Gastrocnemius medialis (tissue), 4 donors: Measurements from ENCODE around the gene PCDH9.

ENCODE experiments used
- POLR2A ChIP-seq, 2 donors: fragments of 450-650 bp; IDR thresholded peaks; one replicate each; pipeline ENCODE4 v1.6.1; 2017; ENCODE audit warnings: antibody characterized with exemption in 2 of 2, mild to moderate bottlenecking in 2 of 2, moderate library complexity in 2 of 2
- TF ChIP-seq, protein P1 (sequence below), 5 experiments: fragments of 450-650 bp in 3 of 5; fragments of 200-600 bp in 2 of 5; sonication (generic) in 2 of 5; IDR thresholded peaks in 4 of 5; conservative IDR thresholded peaks in 1 of 5; 1 replicate in 4 of 5; 2 replicates in 1 of 5; pipeline ENCODE4 v1.5.1; 2016 to 2019; ENCODE audit warnings: antibody characterized with exemption in 5 of 5, mild to moderate bottlenecking in 3 of 5, moderate library complexity in 3 of 5

DNA sequence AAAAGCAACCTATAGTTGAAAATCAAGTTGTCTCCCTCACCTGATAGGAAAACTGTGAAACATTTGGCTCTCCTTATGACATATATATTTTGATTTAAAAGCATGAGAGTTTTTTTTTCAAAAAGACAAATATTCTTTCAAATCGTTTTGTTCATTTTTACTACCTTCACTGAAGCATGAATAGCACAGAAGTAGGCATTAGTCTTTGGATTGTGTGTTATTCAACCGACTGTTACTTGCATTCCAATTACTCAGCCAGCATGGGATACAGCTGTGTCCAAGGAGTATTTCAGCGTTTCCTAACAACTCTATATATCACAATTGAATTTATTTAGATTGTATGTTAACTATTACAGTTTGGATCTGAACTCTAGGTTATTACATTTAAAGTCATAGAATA, 135.2 kb downstream of the PCDH9 start:
- TF ChIP-seq, protein P1, sequence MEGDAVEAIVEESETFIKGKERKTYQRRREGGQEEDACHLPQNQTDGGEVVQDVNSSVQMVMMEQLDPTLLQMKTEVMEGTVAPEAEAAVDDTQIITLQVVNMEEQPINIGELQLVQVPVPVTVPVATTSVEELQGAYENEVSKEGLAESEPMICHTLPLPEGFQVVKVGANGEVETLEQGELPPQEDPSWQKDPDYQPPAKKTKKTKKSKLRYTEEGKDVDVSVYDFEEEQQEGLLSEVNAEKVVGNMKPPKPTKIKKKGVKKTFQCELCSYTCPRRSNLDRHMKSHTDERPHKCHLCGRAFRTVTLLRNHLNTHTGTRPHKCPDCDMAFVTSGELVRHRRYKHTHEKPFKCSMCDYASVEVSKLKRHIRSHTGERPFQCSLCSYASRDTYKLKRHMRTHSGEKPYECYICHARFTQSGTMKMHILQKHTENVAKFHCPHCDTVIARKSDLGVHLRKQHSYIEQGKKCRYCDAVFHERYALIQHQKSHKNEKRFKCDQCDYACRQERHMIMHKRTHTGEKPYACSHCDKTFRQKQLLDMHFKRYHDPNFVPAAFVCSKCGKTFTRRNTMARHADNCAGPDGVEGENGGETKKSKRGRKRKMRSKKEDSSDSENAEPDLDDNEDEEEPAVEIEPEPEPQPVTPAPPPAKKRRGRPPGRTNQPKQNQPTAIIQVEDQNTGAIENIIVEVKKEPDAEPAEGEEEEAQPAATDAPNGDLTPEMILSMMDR (IDR thresholded peaks at IDR 0.05 in 4 of 5, conservative IDR thresholded peaks at IDR 0.05 in 1 of 5), result no peak
- no peak for TF ChIP-seq POLR2A (IDR thresholded peaks at IDR 0.05)
